A549 (cell line): Measurements from ENCODE around the gene APH1B. TPM values are rescaled to one million over a fixed set of nuclear protein-coding genes. Genes with fewer than 3 reads are reported as not detected.
"Not testable (repeated sequence)": the region's sequence is repeated elsewhere in the genome, so short reads cannot be mapped to it uniquely, and the experiment has no call there.

ENCODE experiments used
- ATAC-seq, 2 experiments: fragments of 200-7000 bp in 1 of 2; fragments of >200 bp in 1 of 2; cut with Nextera tagmentation in 1 of 2; cut with Tn5 transposase in 1 of 2; 3 replicates each; pipeline versions ENCODE4 v1.8.0 to v1.9.1; 2018 to 2020; ENCODE audit warnings: mild to moderate bottlenecking in 1 of 2, moderate library complexity in 1 of 2
- CTCF ChIA-PET: fragments of 300-600 bp; sonication (Branson Sonifier 250); formaldehyde crosslinking; extraction: SDS; loops from one replicate; lab custom pipeline; 2021; ENCODE audit warnings: antibody characterized with exemption, inconsistent platforms; lab: Yijun Ruan, JAX
- POLR2A ChIA-PET: fragments of 350-600 bp; formaldehyde crosslinking; extraction: SDS; loops from one replicate; lab custom pipeline; 2021; ENCODE audit warnings: antibody characterized with exemption, inconsistent platforms; lab: Yijun Ruan, JAX
- DNase-seq, 2 experiments: peaks; one replicate each; pipeline versions ENCODE4 v3.0.0 to v3.0.0-alpha.2; 2011 to 2016; ENCODE audit warnings: low read depth in 1 of 2, low spot score in 1 of 2
- FAIRE-seq: peaks from 2 replicates; lab custom pipeline; 2011; peaks lifted over from hg19 to GRCh38; lab: Jason Lieb, UNC
- H3K27ac ChIP-seq, 2 experiments: fragments of >200 bp; sonication (Bioruptor Twin); formaldehyde crosslinking; 3 replicates each; pipeline ENCODE4 v1.5.1; 2016 to 2017
- H3K4me1 ChIP-seq: fragments of >200 bp; sonication (Bioruptor Twin); formaldehyde crosslinking; 3 replicates; pipeline ENCODE4 v1.6.1; 2016
- H3K4me2 ChIP-seq: fragments of >200 bp; sonication (Bioruptor Twin); formaldehyde crosslinking; 3 replicates; pipeline ENCODE4 v1.6.1; 2016
- H3K4me3 ChIP-seq: fragments of >200 bp; sonication (Bioruptor Twin); formaldehyde crosslinking; 3 replicates; pipeline ENCODE4 v1.5.1; 2016
- H3K9me3 ChIP-seq: fragments of >200 bp; sonication (Bioruptor Twin); formaldehyde crosslinking; 3 replicates; pipeline ENCODE4 v1.6.1; 2016
- CBX8 ChIP-seq: fragments of 200-600 bp; sonication (generic); IDR thresholded peaks from 2 replicates; pipeline ENCODE4 v1.6.1; 2016
- FOSB ChIP-seq: fragments of 250-450 bp; sonication (Bioruptor Pico); IDR thresholded peaks from 2 replicates; pipeline ENCODE4 v1.5.0; 2020; ENCODE audit warnings: mild to moderate bottlenecking, moderate library complexity
- HDAC2 ChIP-seq: fragments of 200-600 bp; sonication (generic); IDR thresholded peaks from 2 replicates; pipeline ENCODE4 v1.6.1; 2016
- HOXA7 ChIP-seq: fragments of 250-450 bp; sonication (Bioruptor Pico); IDR thresholded peaks from 2 replicates; pipeline ENCODE4 v1.5.0; 2020; ENCODE audit warnings: mild to moderate bottlenecking, moderate library complexity
- JUN ChIP-seq, 2 experiments: fragments of >200 bp; sonication (Bioruptor Twin); formaldehyde crosslinking; IDR thresholded peaks; 2 replicates in 1 of 2; 3 replicates in 1 of 2; pipeline ENCODE4 v1.6.1; 2016 to 2017
- MAFK ChIP-seq: fragments of 450-650 bp; IDR thresholded peaks from 2 replicates; pipeline ENCODE4 v1.6.1; 2014; ENCODE audit not compliant: partially characterized antibody
- POLR2A ChIP-seq: IDR thresholded peaks from 2 replicates; pipeline ENCODE4 v1.6.1; 2012; ENCODE audit warnings: mild to moderate bottlenecking, low read length
- POLR2AphosphoS2 ChIP-seq: conservative IDR thresholded peaks from 2 replicates; pipeline ENCODE4 v1.6.1; 2012; ENCODE audit warnings: low read length, improper control_type of control experiment, inconsistent platforms
- SREBF2 ChIP-seq: fragments of 450-650 bp; IDR thresholded peaks from 2 replicates; pipeline ENCODE4 v1.6.1; 2014; ENCODE audit warnings: mild to moderate bottlenecking, moderate library complexity
- TFCP2L1 ChIP-seq: fragments of 250-450 bp; sonication (Bioruptor Pico); IDR thresholded peaks from 2 replicates; pipeline ENCODE4 v1.5.0; 2021; ENCODE audit warnings: mild to moderate bottlenecking
- ZC3H11A ChIP-seq: fragments of 450-650 bp; IDR thresholded peaks from 2 replicates; pipeline ENCODE4 v1.6.1; 2014; ENCODE audit warnings: antibody characterized with exemption, mild to moderate bottlenecking
- WGBS: methylation state at CpG from one replicate; pipeline ENCODE4 v1.1.6; 2017; ENCODE audit errors: missing lambda C conversion rate; 5-methylcytosine and 5-hydroxymethylcytosine counted together
- polyA plus RNA-seq, 4 experiments: library from polyadenylated mRNA; depleted of rRNA in 3 of 4; stranded (reverse); fragments of >200 nt; fragmentation: RNase III in 1 of 4; extraction: RNeasy Plus Mini Kit Qiagen cat#74134 plus additional on column Dnase treatment in 1 of 4; gene quantifications; 2 replicates in 3 of 4; 3 replicates in 1 of 4; pipeline ENCODE4 v1.2.3, GENCODE V29; 2011 to 2017
- TF ChIP-seq, protein P1 (sequence below): fragments of 450-650 bp; IDR thresholded peaks from 2 replicates; pipeline ENCODE4 v1.6.1; 2014; ENCODE audit warnings: antibody characterized with exemption
- TF ChIP-seq, protein P2 (sequence below): fragments of >200 bp; sonication (Bioruptor Twin); formaldehyde crosslinking; IDR thresholded peaks from 2 replicates; pipeline ENCODE4 v1.6.1; 2016

Gene APH1B
- polyA plus RNA-seq, 2 of the 4 experiments (the other 2 are of a cell fraction): 16.4 to 28.5 TPM

DNA sequence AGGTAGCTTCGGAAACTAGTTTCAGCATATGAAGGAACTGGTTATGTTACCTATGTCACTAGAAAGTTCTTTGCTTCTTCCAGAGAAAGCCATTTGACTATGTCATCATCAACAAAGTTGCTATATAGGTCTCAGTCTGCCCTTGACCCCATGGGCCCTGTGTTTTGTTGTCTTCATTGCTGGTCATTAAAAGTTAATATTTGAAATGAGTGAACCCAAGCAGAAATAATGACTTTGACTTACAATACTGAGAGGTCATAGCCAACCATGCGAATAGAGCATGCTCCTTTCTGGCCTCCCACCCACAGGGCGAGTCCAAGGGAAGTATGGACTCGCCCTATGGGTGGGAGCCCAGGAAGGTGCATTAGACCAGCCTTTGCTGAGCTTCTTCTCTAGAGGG lies 40.9 kb downstream of the APH1B start:
- ATAC-seq (no peak), DNase-seq (no peak), FAIRE-seq (no peak)
- ChIA-PET CTCF (interaction anchor here (0.7 to 2.2 kb wide), 3 partner anchors 84 to 148 kb away, joined by 3 to 5 read pairs (median 5); no protein-coding TSS in a partner anchor), POLR2A (no interaction called here)
- TF ChIP-seq CBX8: no peak
- WGBS: 89% methylated on average over 4 of the region's 4 CpGs
- Histone ChIP-seq H3K4me3 (no peak overlapping the region), H3K4me1 (no peaks in the 10 kb centered on the region), H3K4me2 (no peak overlapping the region), H3K27ac (no peak overlapping the region), H3K9me3 (no peaks in the 10 kb centered on the region)

DNA sequence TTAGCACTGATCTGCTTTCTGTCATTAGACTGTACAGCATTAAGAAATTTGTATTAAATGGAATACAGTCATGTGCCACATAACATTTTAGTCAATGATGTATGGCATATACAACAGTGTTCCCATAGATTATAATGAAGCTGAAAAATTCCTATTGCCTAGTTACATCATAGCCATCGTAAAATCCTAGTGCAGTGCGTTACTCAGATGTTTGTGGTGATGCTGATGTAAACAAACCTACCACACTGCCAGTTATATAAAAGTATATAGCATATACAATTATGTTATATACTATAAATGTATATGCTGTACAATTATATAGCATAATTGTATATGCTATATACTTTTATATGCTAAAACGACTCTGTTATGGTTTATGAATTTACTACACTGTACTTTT lies 41.7 kb downstream of the APH1B start:
- DNase-seq: no peak

DNA sequence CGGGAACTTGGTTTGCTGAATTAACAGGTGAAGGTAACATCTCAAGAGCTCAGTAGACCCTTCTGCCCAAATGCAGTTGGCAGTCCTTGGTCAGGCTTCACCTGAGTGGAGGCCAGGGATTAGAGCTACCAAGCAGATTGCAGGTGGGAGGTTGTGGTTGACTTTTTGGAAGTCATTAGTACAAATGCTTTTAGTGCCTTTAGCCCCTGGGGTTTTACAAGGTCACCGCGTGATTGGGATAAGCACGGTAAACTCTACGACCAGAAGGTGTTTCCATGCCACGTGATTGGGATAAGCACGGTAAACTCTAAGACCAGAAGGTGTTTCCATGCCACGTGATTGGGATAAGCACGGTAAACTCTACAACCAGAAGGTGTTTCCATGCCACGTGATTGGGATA lies 43.0 kb downstream of the APH1B start:
- CTCF ChIA-PET: interaction anchor here (0.6 to 1.7 kb wide), 4 partner anchors 12 to 113 kb away, joined by 3 to 5 read pairs (median 4); no protein-coding TSS in a partner anchor
- H3K4me1 ChIP-seq, POLR2A ChIA-PET, ATAC-seq, FAIRE-seq, H3K4me3 ChIP-seq, H3K9me3 ChIP-seq, DNase-seq, H3K27ac ChIP-seq, H3K4me2 ChIP-seq: not testable (repeated sequence)
- 89% methylated on average over 9 of the region's 10 CpGs for WGBS

More for the DNA sequence above, 41.7 kb downstream of the APH1B start:
- no peak for ATAC-seq
- no peak overlapping the region for H3K4me2 ChIP-seq
- ChIA-PET POLR2A (no interaction called here), CTCF (interaction anchor here (0.6 to 2.2 kb wide), 6 partner anchors 11 to 148 kb away, joined by 3 to 5 read pairs (median 4); no protein-coding TSS in a partner anchor)
- H3K9me3 ChIP-seq: no peaks in the 10 kb centered on the region
- 65% methylated on average over 3 of the region's 3 CpGs for WGBS
- H3K27ac ChIP-seq: no peak overlapping the region
- H3K4me3 ChIP-seq: no peak overlapping the region
- TF ChIP-seq POLR2AphosphoS2: no peak
- no peak for TF ChIP-seq SREBF2
- TF ChIP-seq MAFK: no peak
- TF ChIP-seq, protein P1, sequence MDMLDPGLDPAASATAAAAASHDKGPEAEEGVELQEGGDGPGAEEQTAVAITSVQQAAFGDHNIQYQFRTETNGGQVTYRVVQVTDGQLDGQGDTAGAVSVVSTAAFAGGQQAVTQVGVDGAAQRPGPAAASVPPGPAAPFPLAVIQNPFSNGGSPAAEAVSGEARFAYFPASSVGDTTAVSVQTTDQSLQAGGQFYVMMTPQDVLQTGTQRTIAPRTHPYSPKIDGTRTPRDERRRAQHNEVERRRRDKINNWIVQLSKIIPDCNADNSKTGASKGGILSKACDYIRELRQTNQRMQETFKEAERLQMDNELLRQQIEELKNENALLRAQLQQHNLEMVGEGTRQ: no peak
- TF ChIP-seq, all 56 proteins: peak for 0
- H3K4me1 ChIP-seq: no peaks in the 10 kb centered on the region
- no peak for FAIRE-seq

DNA sequence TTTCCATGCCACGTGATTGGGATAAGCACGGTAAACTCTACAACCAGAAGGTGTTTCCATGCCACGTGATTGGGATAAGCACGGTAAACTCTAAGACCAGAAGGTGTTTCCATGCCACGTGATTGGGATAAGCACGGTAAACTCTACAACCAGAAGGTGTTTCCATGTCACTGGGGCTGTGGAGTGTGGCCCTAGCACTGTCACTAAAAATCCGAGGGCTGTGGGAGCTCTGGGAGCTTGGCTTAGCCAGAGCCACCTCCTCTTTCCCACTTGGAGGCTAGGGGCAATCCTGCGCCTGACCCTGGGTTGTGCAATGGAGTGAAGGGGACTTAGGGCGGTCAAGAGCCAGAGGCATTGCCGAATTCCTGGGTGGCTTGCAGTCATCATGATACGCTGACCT lies 43.6 kb downstream of the APH1B start:
- H3K4me3 ChIP-seq, H3K4me1 ChIP-seq, H3K9me3 ChIP-seq, H3K4me2 ChIP-seq, FAIRE-seq, POLR2A ChIA-PET, H3K27ac ChIP-seq, DNase-seq: not testable (repeated sequence)
- CTCF ChIA-PET: interaction anchor here (0.6 to 1.7 kb wide), 2 partner anchors 29 to 113 kb away, joined by 3 to 5 read pairs; no protein-coding TSS in a partner anchor
- peak in 1 of 2 experiments; percentile 9; a peak in 3 of 6 replicates for ATAC-seq
- 90% methylated on average over 11 of the region's 11 CpGs for WGBS

DNA sequence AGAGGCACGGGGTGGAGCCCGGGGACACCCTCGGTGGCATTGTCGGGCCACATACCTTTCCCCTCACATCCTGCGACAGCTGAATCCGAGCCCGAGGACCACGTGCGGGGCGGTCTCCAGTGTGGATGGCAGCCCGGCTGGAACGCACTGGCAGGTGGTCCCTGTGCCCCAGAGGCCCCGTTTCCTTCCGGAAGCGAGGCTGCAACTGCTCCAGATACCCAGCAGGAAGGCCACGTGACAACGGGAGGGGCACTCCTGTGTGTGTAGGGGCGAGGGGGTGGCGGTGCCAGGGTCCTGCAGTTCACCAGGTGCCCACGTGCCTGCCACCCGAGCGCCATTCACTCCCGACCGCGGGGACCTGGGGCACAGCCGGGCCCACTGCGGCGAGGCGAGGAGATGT lies 44.1 kb downstream of the APH1B start:
- H3K4me1 ChIP-seq: no peaks in the 10 kb centered on the region
- no peak overlapping the region for H3K27ac ChIP-seq
- CTCF ChIA-PET: interaction anchor here (1.7 kb wide), 1 partner anchor 30 kb away, joined by 5 read pairs; no protein-coding TSS in a partner anchor
- 91% methylated on average over 29 of the region's 29 CpGs for WGBS
- no peak for TF ChIP-seq TFCP2L1 (CRISPR knock-in tag)
- no peak for TF ChIP-seq JUN (IDR thresholded peaks at IDR 0.05)
- TF ChIP-seq, protein P2, sequence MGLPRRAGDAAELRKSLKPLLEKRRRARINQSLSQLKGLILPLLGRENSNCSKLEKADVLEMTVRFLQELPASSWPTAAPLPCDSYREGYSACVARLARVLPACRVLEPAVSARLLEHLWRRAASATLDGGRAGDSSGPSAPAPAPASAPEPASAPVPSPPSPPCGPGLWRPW: no peak
- POLR2A ChIA-PET: no interaction called here
- no peak overlapping the region for H3K4me2 ChIP-seq
- no peak for DNase-seq
- FAIRE-seq: no peak
- ATAC-seq: peak; percentile 12 to 21; a peak in 2 of 6 replicates
- no peak overlapping the region for H3K4me3 ChIP-seq
- no peaks in the 10 kb centered on the region for H3K9me3 ChIP-seq

DNA sequence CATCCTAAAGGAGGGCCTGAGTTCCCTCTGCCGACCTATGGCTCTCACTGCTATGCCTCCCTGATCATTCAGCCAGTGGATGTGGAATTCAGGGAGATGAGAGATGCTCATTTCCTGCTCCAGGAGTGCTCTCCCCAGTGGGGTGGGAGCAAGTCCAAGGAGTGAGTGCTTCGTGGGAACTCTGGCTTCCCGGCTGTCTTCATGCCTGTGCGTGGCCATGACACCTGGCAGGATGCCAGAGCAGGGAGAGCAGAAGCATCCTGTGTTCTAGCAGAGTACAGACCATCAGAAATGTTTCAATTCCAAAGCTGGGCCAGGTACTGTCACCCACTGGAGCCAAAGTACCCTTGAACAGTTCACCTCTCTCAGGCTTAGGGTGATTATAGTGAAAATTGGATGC lies 45.1 kb downstream of the APH1B start:
- FAIRE-seq: no peak
- no peak for DNase-seq
- CTCF ChIA-PET: interaction anchor here (0.6 to 1.8 kb wide), 6 partner anchors 9 to 80 kb away, joined by 3 to 5 read pairs (median 3); no protein-coding TSS in a partner anchor
- no peak overlapping the region for H3K4me2 ChIP-seq
- no peak overlapping the region for H3K4me3 ChIP-seq
- H3K9me3 ChIP-seq: no peaks in the 10 kb centered on the region
- POLR2A ChIA-PET: interaction anchor here (0.6 kb wide), 1 partner anchor 980 kb away, joined by 5 read pairs; no protein-coding TSS in a partner anchor
- no peaks in the 10 kb centered on the region for H3K4me1 ChIP-seq
- ATAC-seq: peak; percentile 26 to 39; a peak in 4 of 6 replicates
- TF ChIP-seq HOXA7 (CRISPR knock-in tag) (peak; percentile 30; the same call in 1 of the 2 replicates), FOSB (no peak), HDAC2 (no peak), POLR2A (no peak), ZC3H11A (no peak)
- WGBS: 69% methylated on average over 4 of the region's 4 CpGs
- H3K27ac ChIP-seq: 0 out of 6 replicates have a peak overlapping the region, but pooled peaks of 1 of the 2 experiments have one; percentile 36
